LNCAP (cell line): ENCODE results near the gene SPINDOC.

Experiments
- CTCF ChIP-seq: fragments of 450-650 bp; IDR thresholded peaks from 2 replicates; pipeline ENCODE4 v1.5.1; 2017; ENCODE audit warnings: mild to moderate bottlenecking

Gene SPINDOC

GRCh38 chr11:63845911-63846310 is 32.7 kb downstream of the SPINDOC start:
- TF ChIP-seq CTCF: no peak

- TF ChIP-seq CTCF: no peak
These were observed 33.6 kb downstream of the SPINDOC start for GRCh38 chr11:63846897-63847296.

DNA sequence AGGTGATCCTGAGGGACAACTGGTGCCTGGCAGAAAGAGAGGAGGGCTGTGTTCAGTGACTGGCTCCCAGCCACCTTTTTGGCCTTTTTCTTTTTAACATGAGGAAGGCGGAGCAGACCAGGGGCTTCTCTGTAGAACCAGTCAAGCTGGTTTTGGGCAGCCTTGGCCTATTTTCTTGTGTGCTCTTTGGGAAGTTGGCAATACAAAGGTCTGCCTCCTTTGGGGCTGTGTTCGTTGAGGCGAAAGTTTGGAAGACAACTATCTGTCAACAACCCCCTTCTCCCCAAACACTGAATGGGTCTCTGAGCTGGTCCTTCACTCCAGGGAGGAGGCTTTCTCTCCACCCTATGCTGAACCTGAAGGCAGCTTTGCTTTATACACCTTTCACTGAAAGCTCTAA is 34.1 kb downstream of the SPINDOC start:
- no peak for TF ChIP-seq CTCF

- TF ChIP-seq CTCF: no peak
These were observed 36.4 kb downstream of the SPINDOC start for GRCh38 chr11:63849691-63850090.

GRCh38 chr11:63850920-63851319 is 37.7 kb downstream of the SPINDOC start:
- TF ChIP-seq CTCF: no peak

GRCh38 chr11:63851364-63851763 is 38.1 kb downstream of the SPINDOC start:
- no peak for TF ChIP-seq CTCF

DNA sequence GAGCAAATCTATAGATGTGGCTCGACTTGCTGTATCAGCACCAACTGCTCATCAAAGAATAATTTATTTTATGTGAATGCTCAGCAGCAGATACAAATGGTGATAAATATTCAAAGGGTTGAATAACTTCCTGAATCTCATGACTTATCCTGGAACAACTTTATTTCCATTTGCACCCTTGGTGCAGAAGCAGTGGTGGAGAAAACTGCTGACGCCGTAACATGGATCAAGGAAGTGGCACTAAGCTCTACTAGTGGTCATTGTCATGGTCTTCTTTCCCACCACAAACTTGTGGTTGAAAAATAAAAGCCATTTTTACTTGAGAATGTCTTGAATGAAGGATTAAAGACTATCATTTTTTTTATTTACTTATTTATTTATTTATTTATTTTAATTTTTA is 40.2 kb downstream of the SPINDOC start:
- TF ChIP-seq CTCF: no peak

GRCh38 chr11:63854696-63855095 is 41.4 kb downstream of the SPINDOC start:
- no peak for TF ChIP-seq CTCF
